GM21576 (cell line): ENCODE results near the gene CCDC106.

ENCODE experiments used
- ATAC-seq: cut with Tn5 transposase; IDR thresholded peaks from one replicate; pipeline ENCODE4 v1.9.1; 2021; ENCODE audit warnings: mild to moderate bottlenecking, moderate library complexity; ENCODE audit not compliant: unreplicated experiment

CCDC106 gene

GRCh38 chr19:55613930-55614710 is 33.9 kb upstream of the CCDC106 start:
- ATAC-seq: no peak

DNA sequence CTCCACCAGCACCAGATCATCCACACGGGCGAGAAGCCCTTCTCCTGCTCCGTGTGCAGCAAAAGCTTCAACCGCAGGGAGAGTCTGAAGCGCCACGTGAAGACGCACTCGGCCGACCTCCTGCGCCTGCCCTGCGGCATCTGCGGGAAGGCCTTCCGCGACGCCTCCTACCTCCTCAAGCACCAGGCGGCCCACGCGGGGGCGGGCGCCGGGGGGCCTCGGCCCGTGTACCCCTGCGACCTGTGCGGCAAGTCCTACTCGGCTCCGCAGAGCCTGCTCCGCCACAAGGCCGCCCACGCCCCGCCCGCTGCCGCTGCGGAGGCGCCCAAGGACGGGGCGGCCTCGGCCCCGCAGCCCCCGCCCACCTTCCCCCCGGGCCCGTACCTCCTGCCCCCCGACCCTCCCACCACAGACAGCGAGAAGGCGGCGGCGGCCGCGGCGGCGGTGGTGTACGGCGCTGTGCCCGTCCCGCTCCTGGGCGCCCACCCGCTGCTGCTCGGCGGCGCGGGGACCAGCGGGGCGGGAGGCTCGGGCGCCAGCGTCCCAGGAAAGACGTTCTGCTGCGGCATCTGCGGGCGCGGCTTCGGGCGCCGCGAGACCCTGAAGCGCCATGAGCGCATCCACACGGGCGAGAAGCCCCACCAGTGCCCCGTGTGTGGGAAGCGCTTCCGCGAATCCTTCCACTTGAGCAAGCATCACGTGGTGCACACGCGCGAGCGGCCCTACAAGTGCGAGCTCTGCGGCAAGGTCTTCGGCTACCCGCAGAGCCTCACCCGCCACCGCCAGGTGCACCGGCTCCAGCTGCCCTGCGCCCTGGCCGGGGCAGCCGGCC is 33.1 kb upstream of the CCDC106 start:
- no peak for ATAC-seq

DNA sequence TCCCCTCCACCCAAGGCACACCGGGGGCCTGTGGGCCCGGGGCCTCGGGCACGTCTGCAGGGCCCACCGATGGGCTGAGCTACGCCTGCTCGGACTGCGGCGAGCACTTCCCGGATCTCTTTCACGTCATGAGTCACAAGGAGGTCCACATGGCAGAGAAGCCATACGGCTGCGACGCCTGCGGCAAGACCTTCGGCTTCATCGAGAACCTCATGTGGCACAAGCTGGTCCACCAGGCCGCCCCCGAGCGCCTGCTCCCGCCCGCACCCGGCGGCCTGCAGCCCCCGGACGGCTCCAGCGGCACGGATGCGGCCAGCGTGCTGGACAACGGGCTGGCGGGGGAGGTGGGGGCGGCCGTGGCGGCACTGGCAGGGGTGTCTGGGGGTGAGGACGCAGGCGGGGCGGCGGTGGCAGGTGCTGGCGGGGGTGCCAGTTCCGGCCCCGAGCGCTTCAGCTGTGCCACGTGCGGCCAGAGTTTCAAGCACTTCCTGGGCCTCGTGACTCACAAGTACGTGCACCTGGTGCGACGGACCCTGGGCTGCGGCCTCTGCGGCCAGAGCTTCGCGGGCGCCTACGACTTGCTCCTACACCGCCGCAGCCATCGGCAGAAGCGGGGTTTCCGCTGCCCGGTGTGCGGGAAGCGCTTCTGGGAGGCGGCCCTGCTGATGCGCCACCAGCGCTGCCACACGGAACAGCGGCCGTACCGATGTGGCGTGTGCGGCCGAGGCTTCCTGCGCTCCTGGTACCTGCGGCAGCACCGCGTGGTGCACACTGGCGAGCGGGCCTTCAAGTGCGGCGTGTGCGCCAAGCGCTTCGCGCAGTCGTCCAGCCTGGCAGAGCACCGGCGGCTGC is 32.2 kb upstream of the CCDC106 start:
- ATAC-seq: no peak

GRCh38 chr19:55616395-55616875 is 31.6 kb upstream of the CCDC106 start:
- no peak for ATAC-seq

GRCh38 chr19:55617426-55617825 is 30.6 kb upstream of the CCDC106 start:
- ATAC-seq: no peak

GRCh38 chr19:55618426-55618825 is 29.6 kb upstream of the CCDC106 start:
- no peak for ATAC-seq

DNA sequence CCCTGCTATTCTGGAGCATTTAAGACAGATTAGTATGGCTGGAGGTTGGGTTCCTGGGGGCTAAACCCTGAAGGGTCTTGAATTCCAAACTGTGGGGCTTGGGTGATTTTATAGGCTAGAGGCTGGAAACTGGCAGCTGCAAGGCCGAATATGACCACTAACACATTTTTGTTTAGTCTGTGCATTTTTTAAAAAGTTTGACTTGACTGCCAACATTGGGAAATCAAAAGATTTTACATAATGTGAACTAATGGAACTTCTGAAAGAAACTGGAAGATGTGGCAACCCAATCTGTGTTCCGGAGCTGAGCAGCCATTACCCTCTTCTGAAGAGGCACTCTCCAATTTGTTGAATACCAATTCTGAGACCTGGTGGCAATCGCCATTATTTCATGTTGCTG is 28.7 kb upstream of the CCDC106 start:
- no peak for ATAC-seq

- ATAC-seq: no peak
Measured at GRCh38 chr19:55620410-55621204, 27.4 kb upstream of the CCDC106 start.

DNA sequence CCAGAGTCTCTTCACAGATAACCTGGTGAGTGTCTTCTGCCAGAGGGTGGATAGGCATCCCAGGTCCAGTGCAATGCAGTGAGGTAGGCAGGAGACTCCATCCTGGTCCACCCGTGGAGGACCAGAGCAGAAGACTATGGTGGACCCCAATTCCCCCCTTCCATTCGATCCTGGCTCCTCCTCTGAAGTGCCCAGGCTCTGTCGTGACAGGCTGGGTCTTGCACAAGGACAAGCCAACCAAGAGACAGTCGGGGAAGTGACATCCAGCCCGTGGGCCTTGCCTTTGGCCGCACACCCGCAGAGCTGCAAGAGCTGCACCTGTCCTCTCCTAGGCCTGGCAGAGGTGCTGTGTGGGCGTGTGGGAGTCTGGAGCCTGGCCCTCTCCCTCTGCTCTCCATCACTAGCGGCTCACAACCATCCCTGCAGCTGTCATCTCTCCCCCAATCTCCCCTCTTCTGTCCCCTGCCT is 26.8 kb upstream of the CCDC106 start:
- no peak for ATAC-seq

DNA sequence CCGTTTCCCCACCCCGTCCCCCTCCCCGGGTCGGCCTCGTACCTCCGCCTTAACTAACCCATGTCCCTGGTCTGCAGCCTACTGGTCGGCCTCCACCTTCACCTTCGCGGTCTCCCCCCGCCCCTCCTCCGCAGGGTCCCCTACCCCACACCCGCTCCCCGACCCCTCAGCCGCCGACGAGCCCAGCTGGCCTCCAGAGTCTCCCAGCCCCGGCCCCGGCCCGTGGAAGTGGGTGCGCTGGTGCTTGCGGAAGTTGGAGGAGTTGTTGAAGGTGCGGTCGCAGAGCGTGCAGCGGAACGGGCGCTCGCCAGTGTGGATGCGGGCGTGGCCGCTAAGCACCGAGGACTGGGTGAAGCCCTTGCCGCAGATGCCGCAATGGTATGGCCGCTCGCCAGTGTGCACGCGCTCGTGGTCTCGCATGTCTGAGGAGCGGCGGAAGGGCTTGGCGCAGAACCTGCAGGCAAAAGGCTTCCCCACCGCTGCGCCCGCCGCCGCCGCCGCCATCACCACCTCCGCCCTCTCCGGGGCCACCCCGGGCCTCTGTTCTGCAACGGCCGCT is 26.3 kb upstream of the CCDC106 start:
- ATAC-seq: no peak

DNA sequence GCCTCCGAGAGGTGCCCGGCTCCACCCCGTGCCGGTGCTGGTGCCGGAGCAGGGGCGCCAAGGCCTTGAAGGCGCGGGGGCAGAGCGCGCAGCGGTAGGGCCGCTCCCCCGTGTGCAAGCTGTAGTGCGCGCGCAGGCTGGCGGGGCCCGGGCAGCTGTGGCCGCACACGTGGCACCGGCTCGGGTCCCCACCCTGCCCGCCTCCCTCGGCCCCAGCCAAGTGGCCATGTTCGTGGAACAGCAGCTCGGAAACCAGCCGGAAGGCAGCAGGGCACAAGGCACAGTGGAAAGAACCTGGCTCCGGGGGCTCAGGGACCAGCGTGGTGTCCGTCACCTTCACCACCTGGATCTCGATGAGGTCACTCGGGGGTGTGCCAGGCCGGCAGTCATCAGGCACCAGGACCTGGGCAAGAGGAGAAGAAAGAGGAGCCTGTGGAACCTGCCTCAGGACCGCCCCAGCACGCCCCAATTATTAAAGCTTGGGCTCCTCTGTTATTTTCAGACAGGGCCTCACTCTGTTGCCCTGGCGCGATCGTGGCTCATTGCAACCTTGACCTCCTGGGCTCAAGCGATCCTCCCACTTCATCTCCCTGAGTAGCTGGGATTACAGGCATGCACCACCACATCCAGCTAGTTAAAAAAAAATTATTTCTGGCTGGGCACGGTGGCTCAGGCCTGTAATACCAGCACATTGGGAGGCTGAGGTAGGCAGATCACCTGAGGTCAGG is 25.6 kb upstream of the CCDC106 start:
- ATAC-seq: no peak

- no peak for ATAC-seq
Measured at GRCh38 chr19:55623130-55623529, 24.9 kb upstream of the CCDC106 start.

- ATAC-seq: no peak
Measured at GRCh38 chr19:55623561-55623960, 24.5 kb upstream of the CCDC106 start.

GRCh38 chr19:55624109-55625003 is 23.7 kb upstream of the CCDC106 start, which contains the start of gene ZNF784:
Gene ZNF784, minus strand, starts transcription at chr19:55624566. Its CDS starts 5 bp downstream, at chr19:55624561.
- peak; percentile 68 for ATAC-seq

DNA sequence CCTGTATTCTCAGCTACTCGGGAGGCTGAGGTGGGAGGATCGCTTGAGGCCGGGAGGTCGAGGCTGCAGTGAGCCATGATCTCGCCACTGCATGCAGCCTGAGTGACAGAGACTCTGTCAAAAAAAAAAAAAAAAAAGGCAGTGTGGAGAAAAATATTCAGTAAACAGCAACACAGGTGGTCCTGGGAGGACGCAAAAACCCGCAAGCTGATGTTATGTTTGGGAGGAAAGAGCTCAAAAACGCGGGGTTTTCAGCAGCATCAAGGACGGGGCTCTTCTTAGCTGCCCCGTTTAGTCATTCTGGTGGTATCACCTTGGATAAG is 23.0 kb upstream of the CCDC106 start:
- ATAC-seq: no peak

DNA sequence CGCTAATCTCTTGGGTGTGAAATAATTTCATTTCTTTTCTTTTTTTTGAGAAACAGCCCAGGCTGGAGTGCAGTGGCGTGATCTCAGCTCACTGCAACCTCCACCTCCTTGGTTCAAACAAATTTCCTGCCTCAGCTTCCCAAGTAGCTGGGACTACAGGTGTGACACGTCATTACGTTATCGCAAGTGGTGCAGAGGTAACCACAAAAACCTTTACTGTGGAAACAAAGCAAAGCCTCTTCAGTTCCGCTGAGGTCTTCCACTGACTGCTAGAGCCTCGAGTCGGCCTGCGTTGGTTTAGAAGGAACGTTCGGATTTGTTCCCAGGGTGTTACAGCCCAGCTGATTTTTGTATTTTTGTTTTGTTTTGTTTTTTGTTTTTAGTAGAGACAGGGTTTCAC is 21.7 kb upstream of the CCDC106 start:
- no peak for ATAC-seq

GRCh38 chr19:55632463-55632834 is 15.6 kb upstream of the CCDC106 start:
- ATAC-seq: no peak

DNA sequence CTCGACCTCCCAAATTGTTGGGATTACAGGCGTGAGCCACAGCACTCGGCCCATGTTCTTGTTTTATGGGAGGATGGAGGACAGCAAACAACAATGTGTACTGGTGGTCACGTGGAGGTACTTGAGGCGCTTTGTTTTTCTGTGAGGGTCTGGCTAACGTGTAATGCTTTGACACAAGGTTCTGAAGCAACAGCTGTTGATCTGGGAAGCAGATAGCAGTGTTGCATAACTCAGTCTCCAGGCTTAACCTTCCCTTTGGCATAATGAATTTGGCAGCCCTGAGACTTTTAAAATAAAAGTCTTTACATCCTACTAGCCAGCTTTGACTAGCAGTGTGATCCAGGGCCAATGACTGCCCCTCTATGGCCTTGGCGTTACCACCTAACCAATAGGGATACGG is 14.2 kb upstream of the CCDC106 start:
- ATAC-seq: no peak
